HUES48 (cell line): ENCODE results near the gene MKS1.

ENCODE experiments used
- H3K27ac ChIP-seq: one replicate; pipeline ENCODE4 v1.7.0; 2013; ENCODE audit warnings: low read depth, low read length, inconsistent platforms
- H3K27me3 ChIP-seq: 2 replicates; pipeline ENCODE4 v1.6.1; 2013; ENCODE audit warnings: mild to moderate bottlenecking, low read length; ENCODE audit not compliant: control insufficient read depth, insufficient read depth
- H3K36me3 ChIP-seq: 2 replicates; pipeline ENCODE4 v1.6.1; 2013; ENCODE audit warnings: low read length; ENCODE audit not compliant: control insufficient read depth, insufficient read depth
- H3K4me1 ChIP-seq: 2 replicates; pipeline ENCODE4 v1.6.1; 2013; ENCODE audit warnings: mild to moderate bottlenecking, low read length; ENCODE audit not compliant: control insufficient read depth, insufficient read depth
- H3K4me3 ChIP-seq: 2 replicates; pipeline ENCODE4 v1.5.1; 2013; ENCODE audit warnings: mild to moderate bottlenecking, low read depth, low read length
- H3K9ac ChIP-seq: 2 replicates; pipeline ENCODE4 v1.6.1; 2013; ENCODE audit warnings: mild to moderate bottlenecking, low read depth, low read length, moderate library complexity
- H3K9me3 ChIP-seq: 2 replicates; pipeline ENCODE4 v1.6.1; 2013; ENCODE audit warnings: low read length; ENCODE audit not compliant: control insufficient read depth, insufficient read depth

MKS1 gene

DNA sequence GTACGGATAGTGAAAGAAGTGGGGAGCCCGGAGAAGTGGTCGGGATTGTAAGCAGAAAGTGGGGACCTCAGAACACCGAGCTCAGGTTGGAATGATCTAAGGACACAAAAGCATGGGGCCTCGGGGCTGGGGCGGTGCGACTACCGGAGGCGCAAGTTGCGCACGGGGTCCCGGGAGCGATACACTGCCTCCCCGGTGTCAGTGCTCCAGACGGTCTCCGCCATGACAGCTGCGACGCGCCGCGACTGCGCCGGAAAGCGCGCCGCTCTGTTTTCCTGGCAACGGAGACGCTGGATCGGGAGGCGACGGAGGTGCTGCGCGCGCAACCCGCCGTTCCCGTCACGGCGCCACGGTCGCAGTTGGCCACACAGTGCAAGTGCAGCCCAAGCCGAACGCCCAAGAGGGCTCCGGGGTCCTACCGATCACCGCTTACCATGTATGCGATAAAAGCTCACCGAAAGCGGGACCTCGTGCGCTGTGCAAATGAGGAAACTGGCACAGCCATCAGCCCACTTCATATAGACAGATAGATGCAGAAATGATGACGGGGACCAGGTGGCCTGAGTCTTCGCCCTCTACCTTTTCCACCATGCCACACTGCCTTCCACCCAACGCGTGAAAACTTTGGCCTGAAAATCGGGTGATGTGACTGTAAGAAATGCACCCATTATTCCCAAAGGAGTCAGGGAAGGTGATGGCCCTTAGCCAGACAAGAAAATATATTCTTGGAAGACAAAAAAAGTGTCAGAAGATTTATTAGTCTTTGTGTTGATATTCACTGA lies at the start of gene MKS1:
Gene MKS1, minus strand, starts transcription at position 249 of the 782 bp plus-strand sequence. Its CDS starts 25 bp downstream, at position 224.
- H3K9me3 ChIP-seq, result no peaks in the 10 kb centered on the region
- H3K4me3 ChIP-seq, result peak within 1 kb of the TSS; percentile 91
- no peak within 1 kb of the TSS for H3K27ac ChIP-seq
- H3K36me3 ChIP-seq, result peaks cover 9% of the 10 kb centered on the region
- peaks cover 9% of the 10 kb centered on the region for H3K27me3 ChIP-seq
- H3K4me1 ChIP-seq, result peaks cover 6% of the 10 kb centered on the region; the same call in 1 of the 2 replicates
- H3K9ac ChIP-seq, result peak within 1 kb of the TSS; percentile 65

DNA sequence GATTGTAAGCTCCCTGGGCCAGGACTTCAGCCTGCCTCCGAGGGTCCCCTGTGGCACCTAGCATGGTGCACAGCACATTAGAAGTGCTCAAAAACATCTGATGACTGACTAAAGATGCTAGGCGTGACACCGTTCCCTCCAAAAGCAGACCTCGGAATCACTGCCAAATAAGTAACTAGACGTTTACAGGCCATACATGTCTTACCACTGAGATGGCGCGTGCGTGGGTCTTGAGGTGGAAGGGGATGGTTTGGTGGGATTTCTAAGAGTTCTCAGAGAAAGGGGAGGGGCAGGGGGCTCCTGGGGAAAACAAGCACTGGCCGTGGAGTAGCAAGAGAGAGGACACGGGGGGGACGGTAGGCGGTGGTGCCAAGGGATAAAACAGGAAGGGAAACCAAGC lies 49.3 kb upstream of the MKS1 start:
- no peaks in the 10 kb centered on the region for H3K4me1 ChIP-seq
- H3K27me3 ChIP-seq, result no peaks in the 10 kb centered on the region; the same call in 1 of the 2 replicates
- H3K36me3 ChIP-seq, result no peaks in the 10 kb centered on the region
- no peak overlapping the region for H3K4me3 ChIP-seq
- no peak overlapping the region for H3K9ac ChIP-seq
- no peaks in the 10 kb centered on the region for H3K9me3 ChIP-seq
- H3K27ac ChIP-seq, result no peak overlapping the region

DNA sequence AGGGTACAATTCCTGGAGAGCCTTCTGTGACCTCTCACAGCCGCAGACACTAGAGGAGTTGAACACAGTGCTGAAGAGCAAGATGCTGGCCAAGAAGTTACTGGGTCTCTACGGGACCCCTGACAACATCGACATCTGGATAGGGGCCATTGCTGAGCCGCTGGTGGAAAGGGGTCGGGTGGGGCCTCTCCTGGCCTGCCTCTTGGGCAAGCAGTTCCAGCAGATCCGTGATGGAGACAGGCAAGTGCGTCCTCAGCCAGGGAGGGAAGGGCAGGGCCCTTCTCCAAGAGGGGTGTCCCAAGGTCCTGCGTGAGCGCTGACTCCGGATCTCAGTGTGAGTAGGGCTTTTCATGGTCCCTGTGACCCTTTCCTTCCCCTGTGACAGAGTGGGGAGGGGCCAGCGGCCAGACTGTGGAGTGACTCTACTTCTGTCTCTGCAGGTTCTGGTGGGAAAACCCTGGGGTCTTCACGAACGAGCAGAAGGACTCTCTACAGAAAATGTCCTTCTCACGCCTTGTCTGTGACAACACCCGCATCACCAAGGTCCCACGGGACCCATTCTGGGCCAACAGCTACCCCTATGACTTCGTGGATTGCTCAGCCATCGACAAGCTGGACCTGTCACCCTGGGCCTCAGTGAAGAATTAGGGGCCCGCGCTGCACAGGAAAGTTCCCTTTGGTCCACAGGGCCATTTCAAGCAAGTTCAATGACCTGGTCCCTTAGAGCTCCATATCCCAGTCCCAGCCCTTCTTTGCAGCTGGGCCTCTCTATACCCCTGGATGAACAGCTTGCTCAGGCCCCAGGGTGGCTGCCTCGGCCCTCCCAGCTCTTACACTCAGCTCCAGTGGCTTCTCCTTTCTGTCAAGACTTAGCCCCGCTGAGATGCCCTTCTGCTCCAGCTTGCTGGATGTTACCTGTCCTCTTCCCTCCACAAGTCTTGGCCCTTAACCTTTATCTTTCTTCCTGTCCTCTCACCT lies 48.6 kb upstream of the MKS1 start:
- Histone ChIP-seq H3K9ac (no peak overlapping the region), H3K4me1 (no peaks in the 10 kb centered on the region), H3K27me3 (no peaks in the 10 kb centered on the region; the same call in 1 of the 2 replicates), H3K36me3 (no peaks in the 10 kb centered on the region), H3K27ac (no peak overlapping the region), H3K9me3 (no peaks in the 10 kb centered on the region), H3K4me3 (no peak overlapping the region)

DNA sequence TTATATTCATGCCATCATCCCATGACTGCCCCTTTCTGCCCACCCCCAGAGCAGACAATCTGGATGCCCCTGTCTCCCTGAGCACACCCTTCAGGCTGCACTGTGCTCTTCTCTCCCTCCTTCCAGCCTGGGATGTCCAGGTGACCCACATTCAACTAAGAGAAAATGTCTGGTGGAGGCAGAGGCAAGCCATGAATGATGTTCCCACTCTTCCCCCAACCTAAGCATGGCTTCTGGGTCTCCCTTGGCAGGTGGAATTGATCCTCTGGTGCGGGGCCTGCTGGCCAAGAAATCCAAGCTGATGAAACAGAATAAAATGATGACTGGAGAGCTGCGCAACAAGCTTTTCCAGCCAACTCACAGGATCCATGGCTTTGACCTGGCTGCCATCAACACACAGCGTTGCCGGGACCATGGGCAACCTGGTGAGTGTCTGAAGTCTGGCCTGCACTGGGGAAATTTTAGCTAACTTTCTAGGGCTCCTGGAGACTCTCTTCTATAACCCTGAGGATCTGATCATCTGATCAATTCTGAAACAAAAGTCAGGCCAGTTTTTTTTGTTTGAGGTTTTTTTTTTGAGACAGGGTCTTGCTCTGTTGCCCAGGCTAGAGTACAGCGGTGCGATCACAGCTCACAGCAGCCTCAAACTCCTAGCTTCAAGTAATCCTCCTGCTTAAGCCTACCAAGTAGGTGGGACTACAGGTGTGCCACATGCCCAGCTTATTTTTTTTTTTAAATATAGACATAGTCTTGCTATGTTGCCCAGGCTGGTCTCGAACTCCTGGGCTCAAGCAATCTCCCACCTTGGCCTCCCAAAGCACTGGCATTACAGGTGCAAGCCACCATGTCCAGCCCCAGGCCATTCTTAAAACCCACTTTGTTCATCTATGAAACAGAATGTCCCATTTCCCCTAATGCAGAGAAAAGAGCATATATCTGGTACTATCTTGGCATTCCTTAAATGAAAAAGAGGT lies 47.1 kb upstream of the MKS1 start:
- Histone ChIP-seq H3K9ac (no peak overlapping the region), H3K4me3 (no peak overlapping the region), H3K9me3 (no peaks in the 10 kb centered on the region), H3K27ac (no peak overlapping the region), H3K4me1 (no peaks in the 10 kb centered on the region), H3K27me3 (peaks cover under 1% of the 10 kb centered on the region; the same call in 1 of the 2 replicates), H3K36me3 (no peaks in the 10 kb centered on the region)

DNA sequence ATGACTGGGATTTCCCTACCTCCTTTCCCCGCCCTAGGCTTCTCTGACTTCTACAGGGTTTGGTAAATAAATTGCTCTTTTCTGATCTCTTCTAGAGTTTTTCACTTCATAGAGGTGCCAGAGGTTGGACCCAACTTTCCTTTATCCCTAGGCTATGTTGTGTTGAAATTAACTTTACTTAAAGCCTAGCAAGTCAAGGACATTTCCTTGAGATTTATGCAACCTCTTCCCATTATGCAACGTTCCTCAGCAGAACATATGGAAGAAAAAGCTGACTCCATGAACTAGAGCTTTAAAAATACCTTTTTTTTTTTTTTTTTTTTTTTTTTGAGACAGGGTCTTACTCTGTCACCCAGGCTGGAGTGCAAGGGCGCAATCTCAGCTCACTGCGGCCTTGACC lies 46.2 kb upstream of the MKS1 start:
- H3K27me3 ChIP-seq, result peaks cover 8% of the 10 kb centered on the region; the same call in 1 of the 2 replicates
- no peaks in the 10 kb centered on the region for H3K9me3 ChIP-seq
- H3K4me3 ChIP-seq, result no peak overlapping the region
- no peaks in the 10 kb centered on the region for H3K4me1 ChIP-seq
- no peak overlapping the region for H3K9ac ChIP-seq
- H3K36me3 ChIP-seq, result no peaks in the 10 kb centered on the region
- H3K27ac ChIP-seq, result no peak overlapping the region

DNA sequence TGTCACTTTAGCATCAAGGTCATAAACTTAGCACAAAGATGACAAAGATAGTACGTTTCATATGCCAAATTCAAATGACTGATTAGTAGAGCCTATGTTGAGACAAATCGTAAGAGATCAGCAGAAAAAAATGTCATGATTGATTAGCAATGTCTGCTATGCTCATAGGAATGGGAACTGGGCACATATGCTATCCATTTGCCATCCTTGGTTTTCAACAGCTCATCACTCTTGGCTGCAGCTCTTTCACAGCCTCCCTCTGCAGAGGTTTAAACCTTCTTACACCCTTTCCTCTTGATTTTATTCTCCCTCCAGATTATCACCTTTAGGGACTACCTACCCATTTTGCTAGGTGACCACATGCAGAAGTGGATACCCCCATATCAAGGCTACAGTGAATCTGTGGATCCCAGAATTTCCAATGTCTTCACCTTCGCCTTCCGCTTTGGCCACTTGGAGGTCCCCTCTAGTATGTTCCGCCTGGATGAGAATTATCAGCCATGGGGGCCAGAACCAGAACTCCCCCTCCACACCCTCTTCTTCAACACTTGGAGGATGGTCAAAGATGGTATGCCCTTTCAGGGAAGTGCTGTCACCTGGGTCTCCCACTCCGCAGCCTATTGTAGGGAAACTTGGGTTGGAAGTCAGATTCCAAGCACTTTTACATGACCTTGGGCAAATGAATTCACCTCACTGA lies 45.5 kb upstream of the MKS1 start:
- Histone ChIP-seq H3K27ac (no peak overlapping the region), H3K4me3 (no peak overlapping the region), H3K9ac (no peak overlapping the region), H3K36me3 (no peaks in the 10 kb centered on the region), H3K4me1 (no peaks in the 10 kb centered on the region), H3K9me3 (no peaks in the 10 kb centered on the region), H3K27me3 (peaks cover 10% of the 10 kb centered on the region; the same call in 1 of the 2 replicates)

DNA sequence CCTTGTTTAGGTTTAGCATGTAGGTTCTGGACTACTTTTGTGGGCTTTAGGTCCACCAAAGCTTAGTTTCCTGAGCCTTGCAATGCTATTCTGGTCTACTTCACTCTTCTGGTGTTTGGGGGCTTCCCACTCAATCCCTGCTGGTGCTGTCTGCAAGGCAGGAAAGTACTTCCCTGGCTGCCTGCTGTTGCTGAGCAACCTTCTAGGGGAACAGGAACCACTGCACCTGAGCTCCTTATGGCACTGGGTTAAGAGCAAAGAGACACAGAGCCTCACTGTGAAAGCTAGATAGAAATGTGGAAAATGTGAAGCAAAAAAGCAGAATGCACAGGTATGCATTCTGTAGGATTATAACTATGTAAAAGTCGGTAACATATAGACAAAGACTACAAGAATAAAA lies 44.7 kb upstream of the MKS1 start:
- Histone ChIP-seq H3K27ac (no peak overlapping the region), H3K9me3 (no peaks in the 10 kb centered on the region), H3K9ac (no peak overlapping the region), H3K4me1 (no peaks in the 10 kb centered on the region), H3K27me3 (peaks cover 14% of the 10 kb centered on the region), H3K4me3 (no peak overlapping the region), H3K36me3 (no peaks in the 10 kb centered on the region)

DNA sequence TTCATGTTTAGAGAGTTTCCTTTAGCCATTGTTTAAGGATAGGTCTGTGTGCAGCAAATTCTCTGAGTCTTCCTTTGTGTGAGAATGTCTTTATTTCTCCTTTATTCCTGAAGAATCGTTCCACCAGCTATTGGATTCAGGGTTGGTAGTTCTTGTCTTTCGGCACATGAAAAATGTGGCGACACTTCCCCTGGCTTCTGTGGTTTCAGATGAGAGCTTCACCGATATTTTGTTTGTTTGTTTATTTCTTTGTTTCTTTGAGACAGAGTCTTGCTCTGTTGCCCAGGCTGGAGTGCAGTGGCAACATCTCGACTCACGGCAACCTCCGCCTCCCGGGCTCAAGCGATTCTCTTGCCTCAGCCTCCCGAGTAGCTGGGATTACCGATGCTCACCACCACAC lies 43.1 kb upstream of the MKS1 start:
- no peaks in the 10 kb centered on the region for H3K9me3 ChIP-seq

DNA sequence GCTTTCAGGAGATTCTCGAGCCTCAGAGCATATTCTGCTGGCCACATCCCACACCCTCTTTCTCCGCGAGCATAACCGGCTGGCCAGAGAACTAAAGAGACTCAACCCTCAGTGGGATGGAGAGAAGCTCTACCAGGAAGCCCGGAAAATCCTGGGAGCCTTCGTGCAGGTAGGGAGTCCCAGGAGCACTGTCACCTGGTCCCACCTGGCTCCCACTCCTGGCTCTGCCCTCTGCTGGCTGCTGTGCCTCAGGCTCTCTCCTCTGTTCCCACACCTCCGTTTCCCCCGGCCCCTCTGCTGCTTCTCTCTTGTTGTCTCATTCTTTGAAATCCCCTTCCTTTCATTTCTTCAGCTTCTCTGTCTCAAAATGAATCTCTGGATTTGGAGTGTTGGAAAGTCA lies 35.7 kb upstream of the MKS1 start:
- Histone ChIP-seq H3K9ac (no peak overlapping the region), H3K9me3 (peaks cover 8% of the 10 kb centered on the region), H3K4me3 (no peak overlapping the region), H3K27me3 (peaks cover 47% of the 10 kb centered on the region), H3K27ac (no peak overlapping the region), H3K36me3 (no peaks in the 10 kb centered on the region), H3K4me1 (no peaks in the 10 kb centered on the region)

More for the DNA sequence above, 43.1 kb upstream of the MKS1 start:
- Histone ChIP-seq H3K27ac (no peak overlapping the region), H3K36me3 (no peaks in the 10 kb centered on the region), H3K4me1 (no peaks in the 10 kb centered on the region), H3K9ac (no peak overlapping the region), H3K4me3 (no peak overlapping the region), H3K27me3 (peaks cover 18% of the 10 kb centered on the region)

DNA sequence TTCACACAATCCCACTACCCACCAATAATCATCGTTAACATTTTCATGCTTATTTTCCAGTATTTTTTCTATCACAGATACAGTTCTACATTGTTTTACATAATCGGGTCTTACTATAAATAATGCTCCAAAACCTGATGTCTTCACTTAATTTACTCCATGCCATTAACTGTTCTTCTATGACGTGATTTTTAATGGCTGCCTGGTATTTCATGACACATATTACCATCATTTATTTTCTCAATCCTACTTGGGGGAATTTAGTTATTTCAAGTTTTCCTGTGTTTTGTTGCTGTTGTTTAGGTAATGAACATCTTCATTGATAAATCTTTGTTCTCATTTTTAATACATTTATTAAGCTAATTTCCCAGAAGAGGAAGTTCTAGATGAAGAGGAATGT lies 34.0 kb upstream of the MKS1 start:
- no peak overlapping the region for H3K9ac ChIP-seq

More for the DNA sequence above, 34.0 kb upstream of the MKS1 start:
- Histone ChIP-seq H3K36me3 (no peaks in the 10 kb centered on the region), H3K4me1 (no peaks in the 10 kb centered on the region), H3K4me3 (no peak overlapping the region), H3K27ac (no peak overlapping the region), H3K27me3 (peaks cover 56% of the 10 kb centered on the region), H3K9me3 (peaks cover 8% of the 10 kb centered on the region)
